HCT116 (cell line): ENCODE results near the gene PRDM11. TPM values are rescaled to one million over a fixed set of nuclear protein-coding genes. Genes with fewer than 3 reads are reported as not detected.

Experiments used
- ATAC-seq: fragments of 200-7000 bp; cut with Tn5 transposase; 2 replicates; pipeline ENCODE4 v1.9.1; 2020; ENCODE audit warnings: mild to moderate bottlenecking, moderate library complexity
- BruUV-seq: library from RNA; stranded (reverse); fragments of 400-500 nt; replicated peaks from 2 replicates; lab custom pipeline; 2021; lab: Mats Ljungman, UMichigan
- CTCF ChIA-PET: fragments of 300-600 bp; sonication (Branson Sonifier 250); formaldehyde crosslinking; loops from one replicate; lab custom pipeline; 2021; ENCODE audit warnings: antibody characterized with exemption; lab: Charles Lee
- POLR2A ChIA-PET: fragments of 300-600, 350-600 bp; sonication (Branson Sonifier 250); formaldehyde crosslinking; loops from one replicate; lab custom pipeline; 2021; ENCODE audit warnings: antibody characterized with exemption; lab: Charles Lee
- RAD21 ChIA-PET, 2 experiments: fragments of 300-600 bp; sonication (Branson Sonifier 250); formaldehyde crosslinking; loops; one replicate each; lab custom pipeline; 2023; ENCODE audit warnings: low total read pairs in 2 of 2; ENCODE audit not compliant: uncharacterized antibody in 2 of 2, unreplicated experiment in 2 of 2, low non-redundant PET in 1 of 2; lab: Charles Lee
- DNase-seq: peaks from one replicate; pipeline ENCODE4 v3.0.0-alpha.2; 2010; ENCODE audit warnings: low read depth, low spot score
- H2AFZ ChIP-seq: fragments of 200-600 bp; shearing (Covaris generic), sonication (generic); 2 replicates; pipeline ENCODE4 v1.6.1; 2017; ENCODE audit warnings: low read depth, mixed run types, mixed read lengths, antibody characterized with exemption, low read length; ENCODE audit not compliant: poor library complexity, severe bottlenecking
- H3K27ac ChIP-seq: 2 replicates; pipeline ENCODE4 v1.5.1; 2012; ENCODE audit warnings: low read depth, low read length
- H3K27me3 ChIP-seq: fragments of 200-600 bp; sonication (generic); 2 replicates; pipeline ENCODE4 v1.6.1; 2016; ENCODE audit warnings: mixed run types, low read length, mixed read lengths; ENCODE audit not compliant: insufficient read depth
- H3K36me3 ChIP-seq, 2 experiments: fragments of 200-500 bp in 1 of 2; fragments of 200-600 bp in 1 of 2; sonication (Bioruptor generic) in 1 of 2; sonication (generic) in 1 of 2; 2 replicates each; pipeline versions ENCODE4 v1.5.1 to v1.6.1; 2014 to 2016; ENCODE audit warnings: low read length in 2 of 2, inconsistent platforms in 1 of 2, mixed read lengths in 1 of 2, mixed run types in 1 of 2; ENCODE audit not compliant: insufficient read depth in 2 of 2, control insufficient read depth in 1 of 2
- H3K4me1 ChIP-seq, 2 experiments: fragments of 200-600 bp in 1 of 2; sonication (generic) in 1 of 2; 2 replicates each; pipeline versions ENCODE4 v1.5.1 to v1.6.1; 2012 to 2017; ENCODE audit warnings: low read length in 2 of 2, inconsistent platforms in 1 of 2, mild to moderate bottlenecking in 1 of 2, mixed read lengths in 1 of 2, mixed run types in 1 of 2, moderate library complexity in 1 of 2; ENCODE audit not compliant: insufficient read depth in 2 of 2, control insufficient read depth in 1 of 2
- H3K4me2 ChIP-seq: fragments of 200-600 bp; sonication (generic); 2 replicates; pipeline ENCODE4 v1.6.1; 2017; ENCODE audit warnings: mixed run types, low read length, mixed read lengths
- H3K4me3 ChIP-seq, 2 experiments: fragments of 200-600 bp in 1 of 2; sonication (generic) in 1 of 2; replicated peaks in 1 of 2; 2 replicates each; pipeline ENCODE4 v1.5.1; 2011 to 2016; ENCODE audit warnings: low read length in 2 of 2, control low read depth in 1 of 2, low read depth in 1 of 2, mild to moderate bottlenecking in 1 of 2, mixed read lengths in 1 of 2, mixed run types in 1 of 2
- H3K79me2 ChIP-seq: fragments of 200-600 bp; sonication (generic); 2 replicates; pipeline ENCODE4 v1.6.1; 2017; ENCODE audit warnings: mild to moderate bottlenecking, mixed run types, low read length, moderate library complexity, mixed read lengths; ENCODE audit not compliant: insufficient read depth
- H3K9ac ChIP-seq: fragments of 200-600 bp; sonication (generic); 2 replicates; pipeline ENCODE4 v1.6.1; 2016; ENCODE audit warnings: low read length, mixed read lengths
- H3K9me2 ChIP-seq: fragments of 200-600 bp; sonication (generic), shearing (Covaris generic); 2 replicates; pipeline ENCODE4 v1.6.1; 2017; ENCODE audit warnings: mixed run types, mild to moderate bottlenecking, moderate library complexity; ENCODE audit not compliant: insufficient read depth
- H3K9me3 ChIP-seq, 2 experiments: fragments of 200-500 bp in 1 of 2; fragments of 200-600 bp in 1 of 2; sonication (Bioruptor generic) in 1 of 2; sonication (generic) in 1 of 2; 2 replicates each; pipeline ENCODE4 v1.6.1; 2014 to 2017; ENCODE audit warnings: low read length in 2 of 2, mixed read lengths in 2 of 2, inconsistent platforms in 1 of 2, low read depth in 1 of 2, mild to moderate bottlenecking in 1 of 2, mixed run types in 1 of 2, moderate library complexity in 1 of 2; ENCODE audit not compliant: control insufficient read depth in 1 of 2, insufficient read depth in 1 of 2
- H4K20me1 ChIP-seq: fragments of 200-600 bp; sonication (generic), shearing (Covaris generic); 2 replicates; pipeline ENCODE4 v1.6.1; 2017; ENCODE audit warnings: mixed run types, mild to moderate bottlenecking, moderate library complexity; ENCODE audit not compliant: insufficient read depth
- ATF3 ChIP-seq: IDR thresholded peaks from 2 replicates; pipeline ENCODE4 v1.6.1; 2012
- EGR1 ChIP-seq: IDR thresholded peaks from 2 replicates; pipeline ENCODE4 v1.6.1; 2012; ENCODE audit warnings: low read depth
- EZH2 ChIP-seq: fragments of 200-600 bp; sonication (generic); IDR thresholded peaks from 2 replicates; pipeline ENCODE4 v1.6.1; 2017; ENCODE audit warnings: antibody characterized with exemption, mixed run types
- FOSL1 ChIP-seq: IDR thresholded peaks from 2 replicates; pipeline ENCODE4 v1.6.1; 2012; ENCODE audit warnings: low read depth
- MAX ChIP-seq: IDR thresholded peaks from 2 replicates; pipeline ENCODE4 v1.6.1; 2012
- POLR2AphosphoS5 ChIP-seq: IDR thresholded peaks from 2 replicates; pipeline ENCODE4 v1.6.1; 2011; ENCODE audit warnings: mild to moderate bottlenecking, low read depth, low read length, moderate library complexity
- RAD21 ChIP-seq: IDR thresholded peaks from 2 replicates; pipeline ENCODE4 v1.6.1; 2012; ENCODE audit warnings: low read depth, mild to moderate bottlenecking
- REST ChIP-seq: IDR thresholded peaks from 2 replicates; pipeline ENCODE4 v1.6.1; 2012; ENCODE audit warnings: low read depth
- SIN3A ChIP-seq: IDR thresholded peaks from 2 replicates; pipeline ENCODE4 v1.6.1; 2012; ENCODE audit warnings: low read depth
- TCF7L2 ChIP-seq: IDR thresholded peaks from 2 replicates; pipeline ENCODE4 v1.7.0; 2011; ENCODE audit warnings: borderline replicate concordance, inconsistent platforms; ENCODE audit not compliant: insufficient read depth, insufficient read length; ENCODE audit errors: extremely low read depth
- YY1 ChIP-seq: IDR thresholded peaks from 2 replicates; pipeline ENCODE4 v1.6.1; 2011; ENCODE audit warnings: low read length, low read depth, moderate library complexity, mild to moderate bottlenecking; ENCODE audit not compliant: insufficient replicate concordance; ENCODE audit errors: extremely low read depth
- ZBTB33 ChIP-seq: IDR thresholded peaks from 2 replicates; pipeline ENCODE4 v1.6.1; 2011; ENCODE audit warnings: mild to moderate bottlenecking, low read length, moderate library complexity; ENCODE audit not compliant: insufficient replicate concordance; ENCODE audit errors: extremely low read depth
- ZFX ChIP-seq: fragments of 450-650 bp; IDR thresholded peaks from 2 replicates; pipeline ENCODE4 v1.6.1; 2017
- ZNF274 ChIP-seq: fragments of 200-500 bp; sonication (Bioruptor generic); IDR thresholded peaks from 2 replicates; pipeline ENCODE4 v1.6.1; 2014; ENCODE audit warnings: mild to moderate bottlenecking, low read depth, low read length, inconsistent platforms
- intact Hi-C: fragments of 100-400 bp; cut with micrococcal nuclease; formaldehyde crosslinking; loops from 2 replicates; pipeline ENCODE4 v1.10.0; 2022
- total RNA-seq: library from RNA; stranded (reverse); gene quantifications from one replicate; pipeline ENCODE4 v1.2.1, GENCODE V29; 2021; ENCODE audit not compliant: unreplicated experiment
- TF ChIP-seq, protein P1 (sequence below), 3 experiments: fragments of 200-600 bp in 1 of 3; sonication (generic) in 1 of 3; IDR thresholded peaks in 2 of 3; conservative IDR thresholded peaks in 1 of 3; 2 replicates each; pipeline ENCODE4 v1.5.1; 2012 to 2017; ENCODE audit warnings: low read depth in 2 of 3, low read length in 2 of 3, antibody characterized with exemption in 1 of 3, borderline replicate concordance in 1 of 3, control low read depth in 1 of 3, mild to moderate bottlenecking in 1 of 3, mixed read lengths in 1 of 3, mixed run types in 1 of 3, moderate library complexity in 1 of 3; ENCODE audit not compliant: insufficient read depth in 1 of 3

PRDM11 gene
- total RNA-seq, 1 experiment from 2014 or later, result 9.3 TPM

GRCh38 chr11:45104006-45104789 is 42.2 kb upstream of the PRDM11 start:
- H4K20me1 ChIP-seq, result no peaks in the 10 kb centered on the region
- RAD21 ChIA-PET, result interaction anchor here (3.0 to 3.4 kb wide), 2 partner anchors 167 to 177 kb away, joined by 7 to 26 read pairs; no protein-coding TSS in a partner anchor
- H3K36me3 ChIP-seq, result no peaks in the 10 kb centered on the region
- TF ChIP-seq SIN3A (no peak), ZNF274 (no peak), YY1 (no peak), ATF3 (no peak), ZBTB33 (no peak), FOSL1 (no peak), EGR1 (no peak), RAD21 (no peak), REST (no peak), TCF7L2 (no peak), MAX (no peak), POLR2AphosphoS5 (no peak), EZH2 (no peak), ZFX (no peak)
- TF ChIP-seq, protein P1, sequence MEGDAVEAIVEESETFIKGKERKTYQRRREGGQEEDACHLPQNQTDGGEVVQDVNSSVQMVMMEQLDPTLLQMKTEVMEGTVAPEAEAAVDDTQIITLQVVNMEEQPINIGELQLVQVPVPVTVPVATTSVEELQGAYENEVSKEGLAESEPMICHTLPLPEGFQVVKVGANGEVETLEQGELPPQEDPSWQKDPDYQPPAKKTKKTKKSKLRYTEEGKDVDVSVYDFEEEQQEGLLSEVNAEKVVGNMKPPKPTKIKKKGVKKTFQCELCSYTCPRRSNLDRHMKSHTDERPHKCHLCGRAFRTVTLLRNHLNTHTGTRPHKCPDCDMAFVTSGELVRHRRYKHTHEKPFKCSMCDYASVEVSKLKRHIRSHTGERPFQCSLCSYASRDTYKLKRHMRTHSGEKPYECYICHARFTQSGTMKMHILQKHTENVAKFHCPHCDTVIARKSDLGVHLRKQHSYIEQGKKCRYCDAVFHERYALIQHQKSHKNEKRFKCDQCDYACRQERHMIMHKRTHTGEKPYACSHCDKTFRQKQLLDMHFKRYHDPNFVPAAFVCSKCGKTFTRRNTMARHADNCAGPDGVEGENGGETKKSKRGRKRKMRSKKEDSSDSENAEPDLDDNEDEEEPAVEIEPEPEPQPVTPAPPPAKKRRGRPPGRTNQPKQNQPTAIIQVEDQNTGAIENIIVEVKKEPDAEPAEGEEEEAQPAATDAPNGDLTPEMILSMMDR (IDR thresholded peaks at IDR 0.05 in 2 of 3, conservative IDR thresholded peaks at IDR 0.05 in 1 of 3; ENCODE audit: borderline replicate concordance in 1 of 3, insufficient read depth in 1 of 3, low read depth in 2 of 3, low read length in 2 of 3), result no peak
- TF ChIP-seq, all 23 proteins: peak for 0
- no peak overlapping the region for H3K4me3 ChIP-seq
- H3K9me2 ChIP-seq, result no peaks in the 10 kb centered on the region
- no peak overlapping the region for H3K4me2 ChIP-seq
- peaks cover 0 to 14% of the 10 kb centered on the region in 2 experiments; a peak in 2 of 4 replicates for H3K4me1 ChIP-seq
- H3K79me2 ChIP-seq, result no peaks in the 10 kb centered on the region
- DNase-seq (no peak), ATAC-seq (no peak)
- no TSS peak for BruUV-seq
- peaks cover 16% of the 10 kb centered on the region for H3K27me3 ChIP-seq
- intact Hi-C loops, result loop anchor here (2.0 kb wide), 1 partner anchor 483 kb away; no protein-coding TSS in a partner anchor
- H3K9me3 ChIP-seq, result no peaks in the 10 kb centered on the region
- no peak overlapping the region for H3K27ac ChIP-seq
- POLR2A ChIA-PET, result no interaction called here
- no peak overlapping the region for H3K9ac ChIP-seq
- CTCF ChIA-PET, result interaction anchor here (0.6 to 10.7 kb wide), 11 partner anchors 10 to 483 kb away, joined by 3 to 236 read pairs (median 4); no protein-coding TSS in a partner anchor
- H2AFZ ChIP-seq, result no peak overlapping the region
